Activated CD8-positive, alpha-beta T cell treated with anti-CD3 and anti-CD28 coated beads, Interleukin-2, amount 10 ng/mL, durations not matched to agents 7 days and 5 days (primary cell): ENCODE measurements around the gene CHI3L2. TPM values are rescaled to one million over a fixed set of nuclear protein-coding genes. Genes with fewer than 3 reads are reported as not detected.

Experiments
- ATAC-seq: fragments of 150-1000 bp; cut with Tn5 transposase; one replicate; pipeline ENCODE4 v1.10.0; 2021; ENCODE audit warnings: moderate library complexity
- CTCF ChIA-PET: fragments of 350-600 bp; sonication (Branson Sonifier 250); formaldehyde crosslinking; loops from one replicate; lab custom pipeline; 2021; ENCODE audit warnings: antibody characterized with exemption; lab: Charles Lee
- POLR2A ChIA-PET: fragments of 350-600 bp; sonication (Branson Sonifier 250); formaldehyde crosslinking; loops from one replicate; lab custom pipeline; 2021; ENCODE audit warnings: antibody characterized with exemption; lab: Charles Lee
- DNase-seq: peaks from one replicate; pipeline ENCODE4 v3.0.0-alpha.2; 2020
- H3K27ac Mint-ChIP-seq: one replicate; pipeline ENCODE4 v1.8.0; 2021; ENCODE audit warnings: mild to moderate bottlenecking, mixed read lengths
- H3K27me3 Mint-ChIP-seq: one replicate; pipeline ENCODE4 v1.8.0; 2021; ENCODE audit warnings: low read depth, mixed read lengths
- H3K36me3 Mint-ChIP-seq: one replicate; pipeline ENCODE4 v1.8.0; 2021; ENCODE audit warnings: low read depth, mixed read lengths
- H3K4me1 Mint-ChIP-seq: one replicate; pipeline ENCODE4 v1.8.0; 2021; ENCODE audit warnings: low read depth, mixed read lengths
- H3K4me3 Mint-ChIP-seq: one replicate; pipeline ENCODE4 v1.8.0; 2021; ENCODE audit warnings: mild to moderate bottlenecking, mixed read lengths
- H3K9me3 Mint-ChIP-seq: one replicate; pipeline ENCODE4 v1.8.0; 2022; ENCODE audit warnings: mixed read lengths; ENCODE audit not compliant: insufficient read depth
- total RNA-seq, 2 experiments: library from RNA; stranded (reverse); gene quantifications; one replicate each; pipeline ENCODE4 v1.2.3, GENCODE V29; 2021

Gene CHI3L2
- total RNA-seq, 2 experiments from 2014 or later = 23.8 to 27.0 TPM

DNA sequence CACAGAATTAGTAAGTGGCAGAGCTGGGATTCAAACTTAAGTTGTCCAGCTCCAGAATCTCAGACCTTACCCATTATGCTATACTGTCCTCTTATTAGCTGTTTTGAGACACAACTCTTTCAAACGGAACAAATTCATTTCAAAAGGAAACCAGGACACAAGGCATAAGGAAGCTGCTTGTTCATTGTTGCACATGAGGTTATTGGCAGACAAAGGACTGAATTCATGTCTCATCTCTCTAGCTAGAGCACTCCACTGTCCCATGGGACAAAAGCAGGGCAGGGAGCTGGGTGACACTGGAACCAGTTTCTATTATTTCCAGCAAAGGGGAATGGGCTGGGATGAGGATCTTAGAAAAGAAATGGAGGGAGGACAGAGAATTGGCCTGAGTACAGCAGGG is 26.4 kb downstream of the CHI3L2 start:
- Mint-ChIP-seq H3K4me3 (no peak overlapping the region), H3K9me3 (no peaks in the 10 kb centered on the region), H3K36me3 (no peaks in the 10 kb centered on the region), H3K4me1 (peaks cover 11% of the 10 kb centered on the region), H3K27ac (no peak overlapping the region), H3K27me3 (no peaks in the 10 kb centered on the region)
- no peak for ATAC-seq
- DNase-seq = no peak
- ChIA-PET CTCF (no interaction called here), POLR2A (interaction anchor here (1.0 kb wide), 1 partner anchor 200 kb away, joined by 3 read pairs; no protein-coding TSS in a partner anchor)

- peaks cover 4% of the 10 kb centered on the region for H3K27me3 Mint-ChIP-seq
- H3K4me3 Mint-ChIP-seq = no peak overlapping the region
- no peak for DNase-seq
- H3K9me3 Mint-ChIP-seq = no peaks in the 10 kb centered on the region
- ChIA-PET POLR2A (no interaction called here), CTCF (interaction anchor here (1.1 to 1.7 kb wide), 2 partner anchors 26 to 249 kb away, joined by 3 to 4 read pairs; no protein-coding TSS in a partner anchor)
- no peaks in the 10 kb centered on the region for H3K4me1 Mint-ChIP-seq
- H3K27ac Mint-ChIP-seq = no peak overlapping the region
- ATAC-seq = no peak
- H3K36me3 Mint-ChIP-seq = no peaks in the 10 kb centered on the region
Measured at GRCh38 chr1:111256988-111257658, 29.6 kb downstream of the CHI3L2 start.

- H3K36me3 Mint-ChIP-seq = peaks cover 1% of the 10 kb centered on the region
- CTCF ChIA-PET = interaction anchor here (0.8 to 1.1 kb wide), 2 partner anchors 45 to 115 kb away, joined by 3 read pairs; no protein-coding TSS in a partner anchor
- no peak overlapping the region for H3K27ac Mint-ChIP-seq
- no peak for DNase-seq
- peaks cover 6% of the 10 kb centered on the region for H3K4me1 Mint-ChIP-seq
- H3K9me3 Mint-ChIP-seq = peaks cover 15% of the 10 kb centered on the region
- no peak for ATAC-seq
- no peak overlapping the region for H3K4me3 Mint-ChIP-seq
- peaks cover 43% of the 10 kb centered on the region for H3K27me3 Mint-ChIP-seq
- POLR2A ChIA-PET = interaction anchor here (0.6 kb wide), 1 partner anchor 17 kb away, joined by 3 read pairs; no protein-coding TSS in a partner anchor
Measured at GRCh38 chr1:111267801-111268508, 40.4 kb downstream of the CHI3L2 start.

DNA sequence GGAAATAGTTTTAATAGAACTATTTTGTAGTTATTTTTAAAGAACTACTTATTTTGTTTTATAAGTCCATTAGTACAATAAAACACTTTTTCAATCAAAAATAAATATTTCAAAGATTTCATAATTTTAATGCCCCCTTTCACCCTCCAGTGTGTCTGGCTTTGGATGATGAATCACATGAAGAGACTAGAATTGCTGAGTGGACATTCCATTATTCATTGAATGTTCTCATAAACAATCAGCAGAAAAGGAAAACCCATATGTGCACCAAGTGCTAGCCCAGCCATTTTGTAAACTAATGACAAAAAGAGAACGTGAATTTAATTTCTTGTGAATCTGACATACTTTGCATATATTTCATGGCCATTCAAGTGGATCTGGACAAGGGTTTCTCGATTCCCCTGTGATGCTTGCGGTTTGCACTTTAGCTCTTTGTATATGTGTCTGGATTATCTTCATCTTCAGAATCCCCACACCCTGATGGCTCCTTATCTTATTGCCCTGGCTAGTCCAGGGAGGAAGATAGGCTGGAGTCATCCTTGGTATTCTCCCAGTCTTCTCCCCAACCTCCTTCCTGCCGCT is 42.4 kb downstream of the CHI3L2 start:
- Mint-ChIP-seq H3K4me1 (peaks cover 11% of the 10 kb centered on the region), H3K27ac (no peak overlapping the region), H3K36me3 (no peaks in the 10 kb centered on the region), H3K9me3 (peaks cover 3% of the 10 kb centered on the region), H3K27me3 (peaks cover 40% of the 10 kb centered on the region), H3K4me3 (no peak overlapping the region)
- CTCF ChIA-PET = no interaction called here
- ATAC-seq = no peak
- DNase-seq = no peak
- POLR2A ChIA-PET = no interaction called here

- Mint-ChIP-seq H3K4me3 (peak overlapping the region; percentile 19), H3K27ac (no peak overlapping the region), H3K27me3 (peaks cover 38% of the 10 kb centered on the region), H3K9me3 (no peaks in the 10 kb centered on the region), H3K36me3 (no peaks in the 10 kb centered on the region), H3K4me1 (peaks cover 16% of the 10 kb centered on the region)
- DNase-seq (no peak), ATAC-seq (peak; percentile 47)
- ChIA-PET POLR2A (no interaction called here), CTCF (interaction anchor here (0.8 to 1.2 kb wide), 2 partner anchors 8 to 129 kb away, joined by 3 to 4 read pairs; no protein-coding TSS in a partner anchor)
Measured at GRCh38 chr1:111270771-111271463, 43.4 kb downstream of the CHI3L2 start.

- Mint-ChIP-seq H3K27ac (no peak overlapping the region), H3K4me3 (no peak overlapping the region), H3K9me3 (no peaks in the 10 kb centered on the region), H3K27me3 (peaks cover 33% of the 10 kb centered on the region), H3K36me3 (no peaks in the 10 kb centered on the region), H3K4me1 (peaks cover 16% of the 10 kb centered on the region)
- DNase-seq (no peak), ATAC-seq (no peak)
- POLR2A ChIA-PET = interaction anchor here (0.7 kb wide), 1 partner anchor 48 kb away, joined by 4 read pairs; no protein-coding TSS in a partner anchor
- CTCF ChIA-PET = interaction anchor here (0.8 to 1.2 kb wide), 2 partner anchors 8 to 129 kb away, joined by 3 to 4 read pairs; no protein-coding TSS in a partner anchor
Measured at GRCh38 chr1:111271464-111271801, 43.9 kb downstream of the CHI3L2 start.

GRCh38 chr1:111272081-111272480 is 44.6 kb downstream of the CHI3L2 start:
- Mint-ChIP-seq H3K4me1 (peaks cover 16% of the 10 kb centered on the region), H3K36me3 (no peaks in the 10 kb centered on the region), H3K4me3 (no peak overlapping the region), H3K9me3 (no peaks in the 10 kb centered on the region), H3K27me3 (peaks cover 32% of the 10 kb centered on the region), H3K27ac (no peak overlapping the region)
- ATAC-seq = no peak
- no peak for DNase-seq
- ChIA-PET CTCF (interaction anchor here (1.2 kb wide), 1 partner anchor 9 kb away, joined by 3 read pairs; no protein-coding TSS in a partner anchor), POLR2A (interaction anchor here (0.7 kb wide), 1 partner anchor 48 kb away, joined by 4 read pairs; no protein-coding TSS in a partner anchor)

DNA sequence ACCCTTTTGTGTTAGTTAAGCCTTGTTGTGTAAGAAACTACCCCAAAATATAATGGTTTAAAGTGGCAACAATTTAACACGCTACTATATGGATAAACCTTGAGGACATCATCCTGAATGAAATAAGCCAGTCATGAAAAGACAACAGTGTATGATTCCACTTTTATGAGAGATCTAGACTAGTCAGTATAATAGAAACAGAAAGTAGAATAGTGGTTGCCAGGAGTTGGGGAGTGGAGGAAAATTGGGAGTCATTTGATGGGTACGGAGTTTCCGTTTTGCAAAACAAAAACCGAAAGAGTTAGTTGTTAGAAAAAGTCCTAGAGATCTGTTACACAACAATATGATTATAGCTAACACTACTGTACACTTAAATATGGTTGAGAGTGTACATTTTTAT is 47.1 kb downstream of the CHI3L2 start:
- Mint-ChIP-seq H3K36me3 (no peaks in the 10 kb centered on the region), H3K27ac (no peak overlapping the region), H3K27me3 (peaks cover 26% of the 10 kb centered on the region), H3K4me3 (no peak overlapping the region), H3K9me3 (no peaks in the 10 kb centered on the region), H3K4me1 (peaks cover 24% of the 10 kb centered on the region)
- DNase-seq (no peak), ATAC-seq (no peak)
- CTCF ChIA-PET = interaction anchor here (0.6 to 0.7 kb wide), 2 partner anchors 46 to 125 kb away, joined by 3 read pairs; no protein-coding TSS in a partner anchor
- POLR2A ChIA-PET = no interaction called here

GRCh38 chr1:111275079-111275478 is 47.6 kb downstream of the CHI3L2 start:
- ATAC-seq (peak; percentile 30), DNase-seq (peak; percentile 23)
- POLR2A ChIA-PET = no interaction called here
- Mint-ChIP-seq H3K27me3 (peaks cover 23% of the 10 kb centered on the region), H3K4me3 (no peak overlapping the region), H3K27ac (no peak overlapping the region), H3K36me3 (no peaks in the 10 kb centered on the region), H3K4me1 (peaks cover 24% of the 10 kb centered on the region), H3K9me3 (no peaks in the 10 kb centered on the region)
- CTCF ChIA-PET = interaction anchor here (0.6 to 0.7 kb wide), 2 partner anchors 45 to 125 kb away, joined by 3 read pairs; no protein-coding TSS in a partner anchor

GRCh38 chr1:111275780-111276433 is 48.4 kb downstream of the CHI3L2 start:
- ChIA-PET POLR2A (no interaction called here), CTCF (no interaction called here)
- peaks cover 24% of the 10 kb centered on the region for H3K4me1 Mint-ChIP-seq
- DNase-seq (no peak), ATAC-seq (no peak)
- H3K36me3 Mint-ChIP-seq = no peaks in the 10 kb centered on the region
- H3K27me3 Mint-ChIP-seq = peaks cover 16% of the 10 kb centered on the region
- no peak overlapping the region for H3K27ac Mint-ChIP-seq
- H3K4me3 Mint-ChIP-seq = no peak overlapping the region
- no peaks in the 10 kb centered on the region for H3K9me3 Mint-ChIP-seq

- no peaks in the 10 kb centered on the region for H3K27me3 Mint-ChIP-seq
- CTCF ChIA-PET = no interaction called here
- no peaks in the 10 kb centered on the region for H3K36me3 Mint-ChIP-seq
- H3K4me3 Mint-ChIP-seq = no peak overlapping the region
- DNase-seq (no peak), ATAC-seq (no peak)
- POLR2A ChIA-PET = no interaction called here
- H3K4me1 Mint-ChIP-seq = peaks cover 18% of the 10 kb centered on the region
- H3K27ac Mint-ChIP-seq = no peak overlapping the region
- no peaks in the 10 kb centered on the region for H3K9me3 Mint-ChIP-seq
Measured at GRCh38 chr1:111279144-111279543, 51.6 kb downstream of the CHI3L2 start.
